HG03575 (cell line): ENCODE results near the gene MCU.
"Not testable (repeated sequence)": the region's sequence is repeated elsewhere in the genome, so short reads cannot be mapped to it uniquely, and the experiment has no call there.

Source experiments
- ATAC-seq: cut with Tn5 transposase; IDR thresholded peaks from one replicate; pipeline ENCODE4 v1.9.1; 2021; ENCODE audit not compliant: unreplicated experiment, insufficient number of reproducible peaks, low FRiP score; ENCODE audit errors: extremely low read depth

Gene MCU

DNA sequence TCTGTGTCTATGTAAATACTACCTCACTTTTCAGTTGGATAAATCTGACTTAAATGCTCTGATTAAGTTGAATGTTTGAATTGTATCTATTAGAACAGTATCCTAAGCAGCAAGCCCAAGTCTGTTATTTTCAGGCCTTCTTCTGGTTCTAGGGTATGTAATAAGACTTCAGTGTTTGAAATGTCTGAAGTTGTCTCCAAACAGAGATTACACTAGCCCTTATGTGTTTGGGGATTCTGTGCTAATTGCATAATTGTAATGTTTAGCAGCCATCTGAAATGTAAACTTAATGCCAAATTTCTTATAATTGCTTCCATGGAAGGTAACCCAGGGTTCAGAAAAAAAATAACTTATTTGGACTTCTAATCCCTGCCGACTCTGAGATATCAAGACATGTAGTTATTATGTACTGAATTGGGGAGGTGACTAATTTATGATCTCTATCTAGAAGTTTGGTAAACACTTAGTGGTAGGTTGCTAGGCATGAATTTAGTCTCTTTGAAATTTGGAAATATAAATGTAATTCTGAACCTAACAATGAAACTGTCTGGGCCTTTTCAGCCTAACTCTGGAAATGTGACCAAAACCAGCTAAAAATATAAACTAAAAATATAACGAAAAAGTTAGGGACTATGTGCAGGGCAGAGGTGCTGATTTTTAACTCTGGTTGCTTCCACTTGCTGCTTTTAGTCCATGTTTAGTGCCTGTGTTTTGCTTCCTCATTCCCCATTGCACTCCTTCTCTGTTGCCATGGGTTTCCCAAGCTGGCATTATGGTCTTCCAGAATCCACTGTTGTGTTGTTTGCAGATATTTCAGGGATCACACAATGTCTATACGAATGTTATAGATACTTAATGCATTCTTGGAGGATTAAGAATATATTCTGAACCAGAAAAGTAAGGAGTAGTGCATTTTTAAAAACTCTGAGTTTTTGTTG is 54.8 kb downstream of the MCU start:
- ATAC-seq = no peak

DNA sequence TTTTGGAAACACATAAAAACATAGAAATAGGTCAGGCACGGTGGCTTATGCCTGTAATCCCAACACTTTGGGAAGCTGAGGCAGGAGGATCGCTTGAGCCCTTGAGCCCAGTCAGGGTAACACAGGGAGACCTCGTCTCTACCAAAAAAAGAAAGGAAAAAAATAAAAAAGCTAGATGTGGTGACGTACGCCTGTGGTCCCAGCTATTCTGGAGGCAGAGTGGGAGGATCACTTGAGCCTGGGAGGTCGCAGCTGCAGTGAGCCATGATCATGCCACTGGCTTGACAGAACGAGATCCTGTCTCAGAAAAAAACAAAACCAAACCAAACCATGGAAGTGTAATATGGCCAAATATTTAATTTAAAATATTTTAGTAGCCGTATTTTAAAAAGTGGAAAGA is 55.6 kb downstream of the MCU start:
- no peak for ATAC-seq

DNA sequence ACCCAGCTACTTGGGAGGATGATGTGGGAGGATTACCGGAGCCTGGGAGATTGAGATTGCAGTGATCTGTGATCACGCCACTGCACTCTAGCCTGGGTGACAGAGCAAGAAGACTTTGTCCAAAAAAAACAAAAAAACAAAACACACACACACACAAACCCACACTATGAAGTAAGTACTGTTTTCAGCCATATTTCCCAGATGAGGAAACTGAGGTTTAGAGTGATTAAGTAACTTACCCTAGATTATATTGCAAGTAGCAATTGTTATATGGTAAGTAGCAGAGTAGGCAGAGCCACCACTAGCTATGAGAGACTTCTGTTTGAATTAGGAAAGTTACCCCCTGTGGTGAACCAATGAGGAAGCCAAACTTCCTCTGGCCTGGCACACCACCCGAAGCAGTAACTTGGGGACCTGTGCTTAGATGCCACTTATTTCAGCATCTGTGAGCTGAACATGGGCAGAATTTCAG is 61.9 kb downstream of the MCU start:
- ATAC-seq = no peak

DNA sequence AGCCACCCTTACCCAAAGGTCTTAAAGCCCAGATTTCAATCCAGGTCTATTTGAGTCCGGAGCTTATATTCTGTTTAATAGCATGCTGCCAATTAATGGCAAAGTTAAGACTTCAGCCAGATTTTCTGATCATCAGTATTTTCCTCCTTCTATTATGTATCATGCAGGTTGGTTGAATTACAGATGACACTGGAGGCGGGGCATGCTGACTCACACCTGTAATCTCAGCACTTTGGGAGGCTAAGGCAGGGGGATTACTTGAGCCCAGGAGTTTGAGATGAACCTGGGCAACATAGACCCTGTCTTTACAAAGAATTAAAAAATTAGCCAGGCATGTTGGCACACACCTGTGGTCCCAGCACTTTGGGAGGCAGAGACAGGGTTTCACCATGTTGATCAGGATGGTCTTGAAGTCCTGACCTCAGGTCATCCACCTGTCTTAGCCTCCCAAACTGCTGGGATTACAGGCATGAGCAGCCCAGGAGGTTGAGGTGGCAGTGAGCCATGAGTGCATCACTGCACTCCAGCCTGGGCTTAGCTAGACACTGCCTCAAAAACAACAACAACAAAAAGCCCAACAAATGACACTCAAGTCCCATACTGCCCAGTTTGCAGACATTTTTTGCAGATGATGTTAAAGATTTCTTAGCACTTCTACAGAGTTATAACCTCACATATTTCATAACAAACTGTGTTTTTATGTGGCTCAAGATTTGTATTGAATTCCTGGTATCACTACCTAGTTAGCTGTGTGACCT is 62.5 kb downstream of the MCU start:
- no peak for ATAC-seq

DNA sequence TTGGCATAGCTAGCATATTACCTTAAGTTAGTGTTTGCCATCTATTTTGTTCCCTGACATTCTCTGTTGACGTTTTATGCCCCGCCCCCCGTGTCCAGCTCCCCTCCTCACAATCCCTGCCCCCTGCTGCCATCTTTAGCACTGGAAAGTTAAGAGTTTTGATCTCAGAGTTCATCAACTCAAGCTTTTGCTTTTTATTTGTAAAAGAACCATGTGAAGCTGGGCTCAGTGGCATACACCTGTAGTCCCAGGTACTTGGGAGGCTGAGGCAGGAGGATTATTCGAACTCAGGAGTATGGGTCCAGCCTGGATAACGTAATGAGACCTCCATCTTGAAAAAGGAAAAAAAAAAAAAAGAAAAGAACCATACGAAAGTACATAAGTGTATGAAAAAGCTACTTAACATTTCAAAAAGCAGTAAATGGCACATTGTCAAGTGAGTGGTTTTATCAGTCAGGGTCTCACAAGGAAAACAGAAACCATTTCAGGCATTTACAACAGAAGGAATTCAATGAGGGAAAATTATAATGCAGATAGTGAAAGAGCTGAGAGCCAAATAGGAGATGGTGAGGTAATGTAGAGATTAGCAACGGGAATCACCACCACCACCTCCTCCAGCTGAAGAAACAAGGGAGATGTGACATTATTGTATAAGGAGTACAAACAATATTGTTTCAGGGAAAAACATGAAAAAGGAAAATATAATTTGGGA is 64.9 kb downstream of the MCU start:
- no peak for ATAC-seq

GRCh38 chr10:72757732-72758131 is 65.8 kb downstream of the MCU start:
- no peak for ATAC-seq

DNA sequence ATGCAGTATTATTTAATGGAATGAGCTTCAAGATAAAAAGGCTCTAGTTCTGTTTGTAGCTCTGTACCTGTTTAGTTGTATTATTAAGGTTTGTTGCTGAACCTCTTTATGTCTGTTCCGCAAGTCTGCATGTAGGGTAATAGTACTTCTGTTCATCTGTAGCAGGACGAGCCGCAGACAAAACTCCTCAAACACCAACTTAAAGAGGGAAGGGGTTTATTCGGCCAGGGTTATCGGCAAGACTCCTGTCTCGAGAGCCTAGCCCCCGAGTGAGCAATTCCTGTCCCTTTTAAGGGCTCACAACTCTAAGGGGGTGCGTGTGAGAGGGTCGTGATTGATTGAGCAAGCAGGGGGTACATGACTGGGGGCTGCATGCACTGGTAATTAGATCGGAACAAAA is 67.0 kb downstream of the MCU start:
- not testable (repeated sequence) for ATAC-seq

DNA sequence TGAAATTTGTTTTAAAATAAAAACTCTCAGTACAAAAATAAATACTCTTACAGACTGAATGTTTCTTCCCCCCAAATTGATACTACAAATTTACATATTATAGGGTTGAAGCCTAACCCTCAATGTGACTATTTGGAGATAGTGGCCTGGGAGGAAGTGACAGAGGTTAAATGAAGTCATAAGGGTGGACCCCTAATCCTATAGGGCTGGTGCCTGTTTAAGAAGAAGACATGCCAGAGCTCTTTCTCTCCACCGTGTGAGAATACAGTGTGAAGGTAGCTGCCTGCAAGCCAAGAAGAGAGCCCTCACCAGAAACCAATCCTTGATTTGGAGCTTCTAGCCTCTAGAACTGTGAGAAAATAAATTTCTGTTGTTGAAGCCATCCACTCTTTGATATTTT is 67.6 kb downstream of the MCU start:
- no peak for ATAC-seq

DNA sequence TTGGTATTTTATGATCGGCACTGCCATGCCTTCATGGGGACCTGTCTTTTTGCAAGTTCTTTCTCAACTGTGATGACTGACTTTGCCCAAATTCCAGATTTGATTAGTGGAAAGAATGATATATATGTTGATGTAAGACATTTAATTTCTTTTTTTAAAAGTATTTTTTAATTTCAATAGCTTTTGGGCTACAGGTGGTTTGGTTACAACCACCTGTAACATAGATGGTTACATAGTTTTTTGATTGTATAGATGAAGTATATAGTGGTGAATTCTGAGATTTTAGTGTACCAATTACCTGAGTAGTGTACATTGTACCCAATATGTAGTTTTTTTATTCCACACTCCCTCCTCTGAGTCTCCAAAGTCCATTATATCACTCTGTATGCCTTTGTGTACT is 69.6 kb downstream of the MCU start:
- ATAC-seq = no peak

- ATAC-seq = no peak
Observed at GRCh38 chr10:72762042-72762441, 70.1 kb downstream of the MCU start.

- ATAC-seq = no peak
Observed at GRCh38 chr10:72763201-72763600, 71.3 kb downstream of the MCU start.

DNA sequence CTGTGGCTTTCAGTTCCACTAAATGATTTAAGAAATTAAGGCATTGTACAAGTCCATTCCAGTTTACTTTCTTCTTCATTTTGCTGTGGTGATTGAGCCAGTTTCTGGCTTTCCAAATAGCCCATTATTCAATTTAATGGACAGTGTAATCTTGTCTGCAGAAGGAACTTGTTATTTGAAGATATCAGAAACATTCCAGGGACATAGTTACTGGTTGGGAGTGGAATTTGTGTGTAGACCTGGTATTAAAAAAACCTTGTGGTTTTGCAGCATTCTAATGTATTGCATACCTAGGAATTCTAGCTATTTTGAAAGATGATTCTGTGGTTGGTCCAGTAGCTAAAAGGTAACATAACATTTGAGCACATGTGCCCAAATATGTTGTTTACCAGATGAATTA is 72.2 kb downstream of the MCU start:
- no peak for ATAC-seq

- ATAC-seq = no peak
Observed at GRCh38 chr10:72765051-72765745, 73.3 kb downstream of the MCU start.

DNA sequence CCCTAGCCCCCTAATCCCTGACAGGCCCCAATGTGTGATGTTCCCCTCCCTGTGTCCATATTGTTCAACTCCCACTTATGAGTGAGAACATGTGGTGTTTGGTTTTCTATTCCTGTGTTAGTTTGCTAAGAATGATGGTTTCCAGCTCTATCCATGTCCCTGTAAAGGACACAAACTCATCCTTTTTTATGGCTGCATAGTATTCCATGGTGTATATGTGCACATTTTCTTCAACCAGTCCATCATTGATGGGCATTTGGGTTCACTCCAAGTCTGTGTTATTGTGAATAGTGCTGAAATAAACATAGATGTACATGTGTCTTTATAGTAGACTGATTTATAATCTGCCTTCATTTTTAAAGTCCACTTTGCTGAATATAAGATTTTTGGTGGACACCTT is 79.3 kb downstream of the MCU start:
- not testable (repeated sequence) for ATAC-seq

DNA sequence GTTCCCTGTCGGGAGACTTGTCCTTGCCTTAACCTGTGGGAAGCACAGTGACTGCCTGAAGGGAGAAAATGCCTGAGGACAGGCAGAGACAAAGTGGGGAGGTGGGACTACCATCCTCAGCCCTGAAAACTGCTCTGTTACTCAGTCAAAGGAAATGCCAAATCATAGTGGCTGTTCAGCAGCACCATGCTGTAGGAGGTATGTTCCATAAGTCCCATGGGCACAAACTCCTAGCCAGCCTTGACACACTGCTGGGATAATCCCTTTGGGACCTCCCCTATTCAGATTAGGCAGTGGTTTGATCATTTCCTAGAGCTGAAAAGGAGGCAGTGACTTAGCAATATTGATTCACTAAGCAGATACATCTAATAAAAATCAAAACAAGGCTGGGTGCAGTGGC is 80.1 kb downstream of the MCU start:
- no peak for ATAC-seq

DNA sequence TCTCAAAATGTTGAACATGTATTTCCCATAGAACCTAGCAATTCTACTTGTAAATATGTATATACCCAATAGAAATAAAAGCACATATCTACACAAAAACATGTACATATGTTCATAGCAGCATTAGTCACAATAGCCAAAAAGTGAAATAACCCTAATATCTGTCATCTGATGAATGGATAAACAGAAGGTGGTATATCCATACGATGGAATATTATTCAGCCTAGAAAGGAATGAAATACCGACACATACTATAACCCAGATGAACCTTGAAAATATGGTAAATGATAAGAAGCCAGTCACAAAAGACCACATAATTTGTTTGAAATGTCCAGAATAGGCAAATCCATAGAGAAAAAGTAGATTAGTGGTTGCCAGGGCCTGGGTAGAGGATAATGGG is 87.9 kb downstream of the MCU start:
- no peak for ATAC-seq

- no peak for ATAC-seq
Observed at GRCh38 chr10:72782649-72783330, 90.8 kb downstream of the MCU start.

- ATAC-seq = no peak
Observed at GRCh38 chr10:72783410-72783833, 91.5 kb downstream of the MCU start.
